ENCODE measurements around the gene DPPA5. TPM values are rescaled to one million over a fixed set of nuclear protein-coding genes. Genes with fewer than 3 reads are reported as not detected.
A peak's percentile ranks its signal among the peaks of the same experiment; 100 is the strongest.
"Not testable (repeated sequence)": the region's sequence is repeated elsewhere in the genome, so short reads cannot be mapped to it uniquely, and the experiment has no call there.

The DPPA5 gene
- polyA plus RNA-seq (ENCODE audit: insufficient read length) = not detected
- long read RNA-seq, donor 1 = 0 reads
- long read RNA-seq, donor 2 = 0 reads
- long read RNA-seq, donor 3 = 0 reads
- long read RNA-seq, donor 4 = 0 reads
- long read RNA-seq, donor 5 = 0 reads
- long read RNA-seq, donor 6 = 0 reads
- long read RNA-seq, donor 7 = 0 reads
- long read RNA-seq, donor 8 = 0 reads

DNA sequence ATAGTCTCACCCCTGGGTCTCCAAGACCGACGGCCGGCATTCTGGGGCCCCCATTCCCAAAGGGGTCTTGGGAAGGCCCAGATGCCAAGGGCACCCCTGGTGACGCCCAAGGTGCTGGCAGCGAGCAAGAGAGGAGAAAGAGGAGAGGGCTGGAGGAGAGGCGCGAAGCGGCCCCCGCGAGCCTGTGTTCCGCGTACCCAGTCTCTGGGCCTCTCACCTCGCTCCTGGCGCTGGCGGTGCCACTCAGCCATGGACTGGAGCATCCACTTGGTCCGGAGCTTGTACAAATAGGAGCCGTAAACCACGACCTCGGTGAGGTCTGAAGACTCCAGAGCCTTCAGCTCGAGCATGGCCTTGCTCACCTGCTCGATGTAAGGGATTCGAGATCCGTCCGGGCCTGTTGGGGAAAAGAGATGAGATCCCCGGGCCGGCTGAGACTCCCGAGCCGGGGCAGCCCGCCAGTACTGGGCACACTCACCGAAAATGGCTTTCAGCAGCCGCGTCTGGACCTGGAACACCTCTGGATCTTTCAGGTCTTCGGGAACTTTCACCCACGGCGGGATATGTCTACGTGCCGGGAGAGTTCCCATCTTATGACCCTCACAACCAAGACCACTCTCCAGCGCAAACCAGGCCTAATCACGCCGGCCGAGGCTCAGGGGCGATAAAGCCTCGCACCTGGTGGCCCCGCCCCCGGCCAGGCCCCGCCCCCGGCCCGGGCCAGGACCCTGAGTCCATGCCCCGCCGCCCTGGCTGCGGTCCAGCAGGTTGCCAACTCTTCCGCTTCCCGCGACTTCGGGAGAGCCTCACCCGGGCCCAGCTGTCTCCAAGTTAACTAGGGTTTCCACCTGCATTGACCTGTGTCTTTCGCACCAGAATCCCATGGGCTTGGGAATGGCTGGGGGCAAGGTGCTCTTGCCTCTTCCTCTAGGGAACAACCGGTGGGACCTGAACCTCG lies at the start of gene DPPA5:
Gene DPPA5 (minus strand): TSS at position 641 of the 958 bp plus-strand sequence. CDS start 51 bp downstream, at position 590.
- no peak for DNase-seq

- no peak for DNase-seq
These were observed 46.6 kb upstream of the DPPA5 start for GRCh38 chr6:73400656-73401055.

DNA sequence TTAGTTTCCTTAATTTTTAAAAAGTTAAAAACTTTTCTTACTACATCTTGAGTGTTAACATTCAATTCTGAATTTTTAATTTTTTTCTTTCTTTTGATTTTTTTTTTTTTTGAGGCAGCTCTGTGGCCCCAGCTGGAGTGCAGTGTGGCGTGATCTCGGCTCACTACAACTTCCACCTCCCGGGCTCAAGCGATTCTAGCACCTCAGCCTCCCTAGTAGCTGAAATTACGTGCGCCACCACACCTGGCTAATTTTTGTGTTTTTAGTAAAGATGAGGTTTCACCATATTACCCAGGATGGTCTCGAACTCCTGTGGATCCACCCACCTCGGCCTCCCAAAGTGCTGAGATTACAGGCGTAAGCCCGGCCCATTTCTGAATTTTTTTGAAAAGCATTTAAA lies 41.8 kb upstream of the DPPA5 start:
- DNase-seq = no peak

GRCh38 chr6:73394577-73395354 lies 40.7 kb upstream of the DPPA5 start, which contains the start of gene DDX43:
Gene DDX43, plus strand, starts transcription at chr6:73394828. Its CDS starts 78 bp downstream, at chr6:73394906.
- no peak for DNase-seq

DNA sequence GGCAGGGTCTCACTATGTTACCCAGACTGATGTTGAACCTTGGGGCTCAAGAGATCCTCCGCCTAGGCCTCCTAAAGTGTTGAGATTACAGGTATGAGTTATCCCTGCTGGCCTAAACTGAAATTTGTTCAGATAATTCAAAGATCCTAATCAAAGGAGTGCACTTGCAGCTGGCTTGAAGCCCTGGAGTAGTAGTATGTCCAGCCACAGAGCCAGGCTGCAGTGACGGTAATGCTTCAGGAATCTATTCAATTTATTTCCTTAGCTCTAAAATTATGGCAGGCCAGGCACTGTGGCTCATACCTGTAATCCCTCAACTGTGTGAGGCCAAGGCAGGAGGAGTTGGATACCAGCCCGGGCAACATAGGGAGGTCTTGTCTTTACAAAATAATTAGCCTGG lies 39.2 kb upstream of the DPPA5 start:
- DNase-seq = no peak

- DNase-seq = not testable (repeated sequence)
These were observed 38.1 kb upstream of the DPPA5 start for GRCh38 chr6:73392188-73392587.

- no peak for DNase-seq
These were observed 37.6 kb upstream of the DPPA5 start for GRCh38 chr6:73391675-73392074.

DNA sequence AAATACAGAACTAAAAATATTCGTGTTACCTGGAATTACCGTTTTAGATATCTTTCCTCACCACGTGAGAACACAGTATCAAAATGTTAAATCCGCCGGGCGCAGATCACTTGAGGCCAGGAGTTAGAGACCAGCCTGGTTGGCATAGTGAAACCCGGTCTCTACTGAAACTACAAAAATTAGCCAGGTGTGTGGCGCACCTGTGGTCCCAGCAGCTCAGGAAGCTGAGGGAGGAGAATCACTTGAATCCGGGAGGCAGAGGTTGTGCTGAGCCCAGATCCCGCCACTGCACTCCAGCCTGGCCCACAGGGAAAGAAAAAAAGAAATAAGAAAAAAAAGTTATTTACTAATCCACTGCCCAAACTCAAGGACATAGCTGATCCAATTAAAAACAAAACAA lies 35.8 kb upstream of the DPPA5 start:
- DNase-seq = no peak

- peak; percentile 48 for DNase-seq
These were observed 34.9 kb upstream of the DPPA5 start for GRCh38 chr6:73388800-73389512.

DNA sequence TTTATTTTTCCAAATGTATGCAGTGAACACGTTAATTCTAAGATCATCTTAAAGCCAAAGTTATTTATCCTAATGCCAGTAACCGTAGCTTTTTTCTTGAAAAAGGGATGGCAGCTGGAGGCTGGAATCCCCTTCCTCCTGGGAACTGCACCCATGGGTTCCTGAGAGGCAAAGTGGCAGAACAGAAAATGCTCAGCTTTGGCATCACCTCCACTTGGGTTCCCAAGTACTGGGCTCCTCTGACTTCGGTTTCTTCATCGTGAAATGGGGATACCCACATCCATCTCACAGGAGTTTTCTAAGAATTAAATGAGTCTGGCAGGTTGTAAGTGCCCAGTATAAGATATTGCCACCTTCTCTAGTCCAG lies 34.3 kb upstream of the DPPA5 start:
- no peak for DNase-seq

DNA sequence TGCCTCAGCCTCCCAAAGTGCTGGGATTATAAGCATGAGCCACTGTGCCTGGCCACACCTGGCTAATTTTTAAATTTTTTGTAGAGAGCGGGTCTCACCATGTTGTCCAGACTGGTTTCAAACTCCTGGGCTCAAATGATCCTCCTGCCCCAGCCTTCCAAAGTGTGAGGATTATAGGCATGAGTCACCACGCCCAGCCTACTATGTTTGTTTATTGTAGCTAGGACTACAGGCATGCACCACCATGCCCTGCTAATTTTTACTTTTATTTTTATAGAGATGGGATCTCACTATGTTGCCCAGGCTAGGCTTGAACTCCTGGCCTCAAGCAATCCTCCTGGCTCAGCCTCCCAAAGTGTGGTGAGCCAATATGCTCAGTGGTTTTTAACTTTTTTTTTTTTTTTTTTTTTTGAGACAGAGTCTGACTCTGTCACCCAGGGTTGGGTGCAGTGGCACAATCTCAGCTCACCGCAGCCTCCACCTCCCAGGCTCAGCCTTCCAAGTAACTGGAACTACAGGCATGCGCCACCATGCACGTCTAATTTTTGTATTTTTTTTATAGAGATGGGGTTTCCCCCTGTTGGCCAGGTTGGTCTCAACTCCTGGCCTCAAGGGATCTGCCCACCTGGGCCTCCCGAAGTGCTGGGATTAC lies 28.5 kb upstream of the DPPA5 start:
- DNase-seq = no peak

DNA sequence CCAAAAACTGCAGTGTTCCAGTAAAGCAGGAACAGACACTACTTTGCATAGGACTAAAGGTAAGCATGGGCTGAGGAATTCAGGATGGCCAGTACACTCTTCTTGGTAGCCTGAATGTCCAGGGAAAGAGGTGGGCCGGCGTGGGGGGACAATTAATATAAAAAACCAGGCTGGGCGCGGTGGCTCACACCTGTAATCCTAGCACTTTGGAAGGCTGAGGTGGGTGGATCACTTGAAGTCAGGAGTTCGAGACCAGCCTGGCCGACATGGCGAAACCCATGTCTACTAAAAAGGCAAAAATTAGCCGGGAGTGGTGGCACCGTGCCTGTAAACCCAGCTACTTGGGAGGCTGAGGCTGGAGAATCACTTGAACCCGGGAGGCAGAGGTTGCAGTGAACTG lies 27.5 kb upstream of the DPPA5 start:
- not testable (repeated sequence) for DNase-seq

DNA sequence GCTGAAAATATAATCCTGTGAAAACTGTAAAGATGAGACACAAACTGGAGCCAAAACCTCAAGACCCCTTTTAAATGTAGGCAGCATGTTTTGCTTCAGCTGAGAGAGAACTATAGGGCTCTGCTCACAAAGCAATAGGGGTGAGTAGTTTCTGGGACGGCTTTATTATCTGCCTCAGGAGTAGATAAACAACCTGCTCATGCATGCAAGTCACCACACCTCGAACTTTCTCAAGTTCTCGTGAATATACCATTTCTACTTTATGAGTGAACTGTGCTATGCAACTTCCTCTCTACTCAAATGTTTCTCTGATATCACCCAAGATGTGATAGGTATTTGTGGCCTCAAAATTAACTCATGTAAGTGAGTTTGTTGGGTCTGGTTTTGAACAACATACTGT lies 23.1 kb upstream of the DPPA5 start:
- DNase-seq = no peak

DNA sequence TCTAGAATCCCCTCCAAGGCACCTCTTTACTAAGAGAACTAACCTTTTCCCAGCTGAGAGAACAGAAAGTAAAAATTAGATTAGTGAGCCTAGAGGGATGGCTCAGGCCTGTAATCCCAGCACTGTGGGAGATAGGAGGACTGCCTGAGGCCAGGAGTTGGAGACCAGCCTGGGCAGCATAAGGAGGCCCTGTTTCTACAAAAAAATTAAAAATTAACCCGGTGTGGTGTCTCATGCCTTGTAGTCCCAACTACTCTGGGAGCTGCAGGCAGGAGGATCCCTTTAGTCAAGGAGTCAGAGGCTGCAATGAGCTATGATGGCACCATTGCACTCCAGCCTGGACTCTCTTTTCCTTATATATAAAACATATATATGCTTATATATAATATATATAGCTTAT lies 21.1 kb upstream of the DPPA5 start:
- no peak for DNase-seq

GRCh38 chr6:73372516-73372915 lies 18.4 kb upstream of the DPPA5 start:
- DNase-seq = no peak

DNA sequence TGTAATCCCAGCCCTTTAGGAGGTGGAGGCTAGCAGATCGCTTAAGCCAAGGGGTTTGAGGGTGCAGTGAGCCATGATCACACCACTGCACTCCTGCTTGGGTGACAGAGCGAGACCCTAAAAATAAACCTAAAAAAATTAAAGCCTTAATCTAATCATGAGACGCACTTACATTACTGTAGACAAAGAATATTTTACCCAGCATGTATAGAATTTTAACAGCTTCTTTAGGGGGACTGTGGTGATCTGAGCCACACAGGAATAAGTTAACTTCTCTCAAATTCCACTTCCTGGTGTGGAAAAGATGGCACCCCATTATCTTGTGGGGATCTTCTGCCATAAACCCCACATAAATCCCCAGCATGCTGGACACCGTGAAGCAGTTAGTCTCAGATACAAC lies 17.9 kb upstream of the DPPA5 start:
- no peak for DNase-seq

DNA sequence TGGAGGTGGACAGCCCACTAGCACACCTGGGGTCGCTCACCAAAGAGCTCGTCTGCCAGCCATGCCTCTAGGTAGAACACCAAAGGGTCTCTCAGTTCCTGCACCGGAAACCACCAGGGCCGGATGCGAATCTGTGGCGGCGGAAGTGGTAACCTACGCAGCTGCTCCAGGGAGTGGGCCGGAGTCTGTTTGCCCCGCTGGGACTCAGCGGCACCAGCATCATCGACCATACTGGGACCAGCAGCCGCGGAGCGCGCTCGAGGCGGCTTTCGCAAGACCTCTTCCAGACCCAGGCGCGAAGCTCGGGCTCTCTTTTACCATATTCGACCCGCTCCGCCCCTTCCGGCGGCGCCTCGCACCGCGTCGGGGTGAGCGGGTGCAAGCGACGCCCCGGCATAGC lies 15.5 kb upstream of the DPPA5 start, which contains the start of gene OOEP:
Gene OOEP (minus strand): TSS at position 335 of the 400 bp plus-strand sequence. CDS start 105 bp downstream, at position 230.
- DNase-seq = no peak

GRCh38 chr6:73369157-73369556 lies 15.1 kb upstream of the DPPA5 start:
- DNase-seq = no peak

- no peak for DNase-seq
These were observed 14.6 kb upstream of the DPPA5 start for GRCh38 chr6:73368675-73369074.

- DNase-seq = no peak
These were observed 13.8 kb upstream of the DPPA5 start for GRCh38 chr6:73367761-73368355.

GRCh38 chr6:73364549-73364948 lies 10.5 kb upstream of the DPPA5 start:
- no peak for DNase-seq

Data from left kidney (tissue), 8 donors.